GM10248 (cell line): ENCODE data around the gene RXFP3.

Experiments
- CTCF ChIA-PET: fragments of 300-600 bp; sonication (Branson Sonifier 250); formaldehyde crosslinking; extraction: SDS; loops from one replicate; lab custom pipeline; 2021; ENCODE audit warnings: antibody characterized with exemption; lab: Yijun Ruan, JAX
- POLR2A ChIA-PET: fragments of 350-650 bp; sonication (Branson Sonifier 250); formaldehyde crosslinking; extraction: SDS; loops from one replicate; lab custom pipeline; 2020; ENCODE audit warnings: antibody characterized with exemption; lab: Yijun Ruan, JAX
- DNase-seq: peaks from one replicate; pipeline ENCODE4 v3.0.0; 2012; ENCODE audit errors: extremely low spot score
- CTCF ChIP-seq: IDR thresholded peaks from 2 replicates; pipeline ENCODE4 v1.5.1; 2012; ENCODE audit warnings: mild to moderate bottlenecking, low read depth; ENCODE audit errors: extremely low read depth, missing control alignments, control extremely low read depth

RXFP3 gene

GRCh38 chr5:33933723-33934169 is 2.4 kb upstream of the RXFP3 start:
- ChIA-PET CTCF (interaction anchor here (0.8 to 6.0 kb wide), 38 partner anchors 12 to 500 kb away, joined by 3 to 68 read pairs (median 6); partner anchors contain the start of gene ADAMTS12), POLR2A (no interaction called here)
- no peak for TF ChIP-seq CTCF
- peak; percentile 59 for DNase-seq

GRCh38 chr5:33934176-33934575 is 2.0 kb upstream of the RXFP3 start:
- DNase-seq: no peak
- CTCF ChIA-PET: interaction anchor here (0.8 to 6.0 kb wide), 40 partner anchors 12 to 501 kb away, joined by 3 to 68 read pairs (median 6); partner anchors contain the start of gene ADAMTS12
- no peak for TF ChIP-seq CTCF
- POLR2A ChIA-PET: no interaction called here

- POLR2A ChIA-PET: no interaction called here
- TF ChIP-seq CTCF: peak; percentile 9
- DNase-seq: peak; percentile 74
- CTCF ChIA-PET: interaction anchor here (0.8 to 6.0 kb wide), 24 partner anchors 10 to 500 kb away, joined by 3 to 68 read pairs (median 6); partner anchors contain the start of gene ADAMTS12
These were observed 194 bp upstream of the RXFP3 start for GRCh38 chr5:33936004-33936380.

GRCh38 chr5:33937017-33937706 is 976 bp downstream of the RXFP3 start:
- ChIA-PET CTCF (interaction anchor here (2.0 to 6.0 kb wide), 5 partner anchors 12 to 467 kb away, joined by 6 to 68 read pairs (median 8); no protein-coding TSS in a partner anchor), POLR2A (no interaction called here)
- TF ChIP-seq CTCF: no peak
- DNase-seq: no peak

- no peak for TF ChIP-seq CTCF
- CTCF ChIA-PET: interaction anchor here (0.9 to 1.2 kb wide), 3 partner anchors 32 to 502 kb away, joined by 3 to 4 read pairs (median 3); no protein-coding TSS in a partner anchor
- POLR2A ChIA-PET: no interaction called here
- DNase-seq: no peak
These were observed 1.7 kb downstream of the RXFP3 start for GRCh38 chr5:33937707-33938506.

DNA sequence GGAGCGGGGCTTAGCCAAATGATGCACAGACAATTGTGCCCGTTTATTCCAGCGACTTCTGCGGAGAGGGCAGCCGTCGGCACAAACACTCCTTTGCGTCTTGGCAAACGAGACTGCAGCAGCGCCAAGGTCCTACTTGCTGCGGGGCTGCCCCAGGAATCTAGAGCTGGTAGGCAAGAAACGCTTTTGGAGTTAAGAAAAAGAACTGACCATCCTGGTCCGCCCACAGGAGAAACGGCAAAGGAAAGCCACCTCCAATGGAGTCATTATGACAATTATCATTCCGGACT is 2.3 kb downstream of the RXFP3 start:
- POLR2A ChIA-PET: no interaction called here
- CTCF ChIA-PET: interaction anchor here (0.9 to 1.2 kb wide), 3 partner anchors 31 to 503 kb away, joined by 3 to 4 read pairs (median 3); no protein-coding TSS in a partner anchor
- DNase-seq: no peak
- no peak for TF ChIP-seq CTCF
